Neutrophil (primary cell): ENCODE results near the gene RNPS1.

Source experiments
- H3K27ac ChIP-seq: fragments of 200-600 bp; sonication (generic); 2 replicates; pipeline ENCODE4 v1.5.1; 2016; ENCODE audit warnings: mild to moderate bottlenecking, moderate library complexity
- H3K27me3 ChIP-seq: fragments of 200-600 bp; sonication (generic); 2 replicates; pipeline ENCODE4 v1.6.0; 2016; ENCODE audit warnings: mild to moderate bottlenecking
- H3K36me3 ChIP-seq: fragments of 200-600 bp; sonication (generic); 2 replicates; pipeline ENCODE4 v1.5.1; 2017
- H3K4me1 ChIP-seq, 2 experiments: fragments of 200-600 bp in 1 of 2; sonication (generic) in 1 of 2; 1 replicate in 1 of 2; 2 replicates in 1 of 2; pipeline versions ENCODE4 v1.5.1 to v1.6.1; 2013 to 2016; ENCODE audit warnings: low read depth in 1 of 2, low read length in 1 of 2, mild to moderate bottlenecking in 1 of 2, moderate library complexity in 1 of 2; ENCODE audit not compliant: control insufficient read depth in 1 of 2, insufficient read depth in 1 of 2
- H3K4me3 ChIP-seq, 2 experiments: fragments of 200-600 bp in 1 of 2; sonication (generic) in 1 of 2; 1 replicate in 1 of 2; 2 replicates in 1 of 2; pipeline ENCODE4 v1.5.1; 2013 to 2016; ENCODE audit warnings: low read depth in 1 of 2, low read length in 1 of 2, mild to moderate bottlenecking in 1 of 2, moderate library complexity in 1 of 2
- H3K9me3 ChIP-seq: fragments of 200-600 bp; sonication (generic); 2 replicates; pipeline ENCODE4 v1.5.1; 2016
- CTCF ChIP-seq: fragments of 200-600 bp; sonication (generic); IDR thresholded peaks from 2 replicates; pipeline ENCODE4 v1.5.1; 2016; ENCODE audit warnings: antibody characterized with exemption

RNPS1 gene

GRCh38 chr16:2250652-2251295, 17.2 kb downstream of the RNPS1 start:
- Histone ChIP-seq H3K4me3 (peak overlapping the region; percentile 73), H3K27me3 (no peaks in the 10 kb centered on the region), H3K36me3 (peaks cover 39% of the 10 kb centered on the region), H3K27ac (peak overlapping the region; percentile 83), H3K4me1 (peaks cover 16 to 21% of the 10 kb centered on the region in 2 experiments), H3K9me3 (no peaks in the 10 kb centered on the region)
- no peak for TF ChIP-seq CTCF

GRCh38 chr16:2246301-2246885, 21.5 kb downstream of the RNPS1 start:
- TF ChIP-seq CTCF = no peak

GRCh38 chr16:2244926-2245795, 22.8 kb downstream of the RNPS1 start:
- H3K4me3 ChIP-seq = no peak overlapping the region
- peaks cover 52% of the 10 kb centered on the region for H3K36me3 ChIP-seq
- TF ChIP-seq CTCF = no peak
- H3K27me3 ChIP-seq = no peaks in the 10 kb centered on the region
- no peak overlapping the region for H3K27ac ChIP-seq
- peaks cover 0 to 3% of the 10 kb centered on the region in 2 experiments for H3K4me1 ChIP-seq
- H3K9me3 ChIP-seq = no peaks in the 10 kb centered on the region

More at GRCh38 chr16:2246301-2246885, 21.5 kb downstream of the RNPS1 start:
- H3K4me3 ChIP-seq = no peak overlapping the region
- no peak overlapping the region for H3K27ac ChIP-seq
- H3K36me3 ChIP-seq = peaks cover 45% of the 10 kb centered on the region
- no peaks in the 10 kb centered on the region for H3K9me3 ChIP-seq
- H3K27me3 ChIP-seq = no peaks in the 10 kb centered on the region
- H3K4me1 ChIP-seq = peaks cover 8 to 12% of the 10 kb centered on the region in 2 experiments

- H3K4me1 ChIP-seq = no peaks in the 10 kb centered on the region
- peaks cover 61% of the 10 kb centered on the region for H3K36me3 ChIP-seq
- no peak overlapping the region for H3K4me3 ChIP-seq
- H3K27me3 ChIP-seq = no peaks in the 10 kb centered on the region
- no peak overlapping the region for H3K27ac ChIP-seq
- TF ChIP-seq CTCF = no peak
- no peaks in the 10 kb centered on the region for H3K9me3 ChIP-seq
Measured at GRCh38 chr16:2244301-2244700, 23.6 kb downstream of the RNPS1 start.

- no peaks in the 10 kb centered on the region for H3K9me3 ChIP-seq
- no peak overlapping the region for H3K4me3 ChIP-seq
- TF ChIP-seq CTCF = no peak
- H3K4me1 ChIP-seq = no peaks in the 10 kb centered on the region
- H3K27ac ChIP-seq = no peak overlapping the region
- peaks cover 64% of the 10 kb centered on the region for H3K36me3 ChIP-seq
- peaks cover 4% of the 10 kb centered on the region for H3K27me3 ChIP-seq
Measured at GRCh38 chr16:2243781-2244180, 24.1 kb downstream of the RNPS1 start.
